GM12878 (cell line): ENCODE measurements around the gene FARS2. TPM values are rescaled to one million over a fixed set of nuclear protein-coding genes. Genes with fewer than 3 reads are reported as not detected.

Experiments
- ATAC-seq: fragments of 200-7000 bp; cut with Tn5 transposase; 3 replicates; pipeline ENCODE4 v1.9.1; 2020; ENCODE audit warnings: mild to moderate bottlenecking, moderate library complexity
- BruUV-seq: library from RNA; stranded (reverse); fragments of 400-500 nt; replicated peaks from 2 replicates; lab custom pipeline; 2021; lab: Mats Ljungman, UMichigan
- CTCF ChIA-PET: fragments of 300-600 bp; sonication (Branson Sonifier 250); formaldehyde crosslinking; extraction: SDS; loops from one replicate; lab custom pipeline; 2021; ENCODE audit warnings: inconsistent platforms; lab: Yijun Ruan, JAX
- POLR2A ChIA-PET: fragments of 350-600 bp; formaldehyde crosslinking; extraction: SDS; loops from one replicate; lab custom pipeline; 2021; ENCODE audit warnings: inconsistent platforms; lab: Charles Lee
- RAD21 ChIA-PET: fragments of 300-600 bp; sonication (Branson Sonifier 250); formaldehyde crosslinking; loops from one replicate; lab custom pipeline; 2023; ENCODE audit warnings: antibody characterized with exemption; ENCODE audit not compliant: unreplicated experiment; lab: Charles Lee
- SMC1A ChIA-PET: fragments of 300-600 bp; sonication (Branson Sonifier 250); formaldehyde crosslinking; loops from one replicate; lab custom pipeline; 2023; ENCODE audit not compliant: unreplicated experiment, uncharacterized antibody; lab: Charles Lee
- DNase-seq: peaks from one replicate; pipeline ENCODE4 v3.0.0-alpha.2; 2011; ENCODE audit warnings: low read depth, low spot score
- FAIRE-seq: peaks from 3 replicates; lab custom pipeline; 2011; peaks lifted over from hg19 to GRCh38; lab: Jason Lieb, UNC
- H2AFZ ChIP-seq: 2 replicates; pipeline ENCODE4 v1.6.0; 2011; ENCODE audit warnings: low read depth, low read length, control low read depth; ENCODE audit not compliant: control insufficient read depth
- H3K27ac ChIP-seq: 2 replicates; pipeline ENCODE4 v1.5.1; 2011; ENCODE audit warnings: control low read depth; ENCODE audit not compliant: control insufficient read depth, insufficient read depth
- H3K27me3 ChIP-seq, 2 experiments: replicated peaks in 1 of 2; 2 replicates each; pipeline versions ENCODE4 v1.6.0 to v1.6.1; 2011; ENCODE audit warnings: low read length in 1 of 2; ENCODE audit not compliant: control insufficient read depth in 2 of 2, insufficient read depth in 2 of 2
- H3K36me3 ChIP-seq, 2 experiments: 2 replicates each; pipeline ENCODE4 v1.5.1; 2011; ENCODE audit warnings: low read length in 1 of 2; ENCODE audit not compliant: control insufficient read depth in 2 of 2, insufficient read depth in 2 of 2
- H3K4me1 ChIP-seq: 2 replicates; pipeline ENCODE4 v1.6.1; 2011; ENCODE audit warnings: mild to moderate bottlenecking, low read length, moderate library complexity, mixed read lengths; ENCODE audit not compliant: control insufficient read depth, insufficient read depth
- H3K4me2 ChIP-seq: 2 replicates; pipeline ENCODE4 v1.6.0; 2011; ENCODE audit warnings: control low read depth; ENCODE audit not compliant: control insufficient read depth, insufficient read depth
- H3K4me3 ChIP-seq: fragments of 200-600 bp; sonication (generic); 2 replicates; pipeline ENCODE4 v1.5.1; 2016
- H3K79me2 ChIP-seq: 2 replicates; pipeline ENCODE4 v1.6.0; 2011; ENCODE audit warnings: low read length; ENCODE audit not compliant: control insufficient read depth, insufficient read depth
- H3K9ac ChIP-seq: 2 replicates; pipeline ENCODE4 v1.8.0; 2011; ENCODE audit warnings: low read length, control low read depth, mixed read lengths; ENCODE audit not compliant: control insufficient read depth, insufficient read depth
- H3K9me3 ChIP-seq: replicated peaks from 3 replicates; pipeline ENCODE4 v1.5.1; 2011; ENCODE audit warnings: mild to moderate bottlenecking, low read length; ENCODE audit not compliant: control insufficient read depth, insufficient read depth
- H4K20me1 ChIP-seq: 2 replicates; pipeline ENCODE4 v1.6.0; 2011; ENCODE audit not compliant: control insufficient read depth, insufficient read depth
- BCLAF1 ChIP-seq: fragments of 450-650 bp; IDR thresholded peaks from 2 replicates; pipeline ENCODE4 v1.6.1; 2017; ENCODE audit warnings: antibody characterized with exemption, mild to moderate bottlenecking, moderate library complexity
- ESRRA ChIP-seq: IDR thresholded peaks from 2 replicates; pipeline ENCODE4 v1.6.1; 2012; ENCODE audit warnings: mild to moderate bottlenecking, low read length, improper control_type of control experiment
- EZH2 ChIP-seq: IDR thresholded peaks from 2 replicates; pipeline ENCODE4 v1.6.1; 2012; ENCODE audit warnings: low read depth, mild to moderate bottlenecking, control low read depth, inconsistent platforms, low read length, borderline replicate concordance; ENCODE audit not compliant: control insufficient read depth
- JUNB ChIP-seq: IDR thresholded peaks from 2 replicates; pipeline ENCODE4 v1.6.1; 2016; ENCODE audit warnings: antibody characterized with exemption, mild to moderate bottlenecking
- MYB ChIP-seq: fragments of 150-350 bp; IDR thresholded peaks from 2 replicates; pipeline ENCODE4 v1.6.1; 2014; ENCODE audit warnings: mild to moderate bottlenecking, low read depth, low read length, borderline replicate concordance
- NFIC ChIP-seq: IDR thresholded peaks from 2 replicates; pipeline ENCODE4 v1.6.1; 2012; ENCODE audit warnings: low read depth, mild to moderate bottlenecking, inconsistent platforms, low read length, moderate library complexity
- NR2C1 ChIP-seq: fragments of 450-650 bp; IDR thresholded peaks from 2 replicates; pipeline ENCODE4 v1.6.1; 2017; ENCODE audit warnings: antibody characterized with exemption, mild to moderate bottlenecking, moderate library complexity
- REST ChIP-seq: IDR thresholded peaks from 2 replicates; pipeline ENCODE4 v1.6.1; 2012; ENCODE audit warnings: mild to moderate bottlenecking, low read depth, low read length
- SMC3 ChIP-seq: IDR thresholded peaks from 2 replicates; pipeline ENCODE4 v1.6.1; 2011; ENCODE audit warnings: low read length, improper control_type of control experiment, borderline replicate concordance
- ZNF207 ChIP-seq: fragments of 450-650 bp; IDR thresholded peaks from 2 replicates; pipeline ENCODE4 v1.6.1; 2014; ENCODE audit warnings: antibody characterized with exemption, mild to moderate bottlenecking, borderline replicate concordance
- ZNF687 ChIP-seq: fragments of 450-650 bp; IDR thresholded peaks from 2 replicates; pipeline ENCODE4 v1.6.1; 2017; ENCODE audit warnings: mild to moderate bottlenecking, moderate library complexity
- WGBS: methylation state at CpG from one replicate; pipeline ENCODE4 v1.1.6; 2016; ENCODE audit warnings: low lambda C conversion rate; ENCODE audit not compliant: insufficient replicate concordance, insufficient coverage; ENCODE audit errors: missing lambda C conversion rate; 5-methylcytosine and 5-hydroxymethylcytosine counted together
- in situ Hi-C: fragments of 300-500 bp; cut with MboI; formaldehyde crosslinking; loops from 9 replicates; pipeline ENCODE4 v1.14.3; 2018; ENCODE audit warnings: mixed read lengths
- intact Hi-C: fragments of 100-400 bp; cut with micrococcal nuclease; formaldehyde crosslinking; loops from one replicate; pipeline ENCODE4 v1.14.2; 2022; ENCODE audit not compliant: unreplicated experiment
- polyA plus RNA-seq, 11 experiments: library from polyadenylated mRNA; depleted of rRNA in 4 of 11; unstranded in 6 of 11; stranded (reverse) in 5 of 11; fragments of >200 nt; fragmentation: Nextera tagmentation in 4 of 11; fragmentation: Illumina TruSeq in 1 of 11; extraction: Ambion mirVana in 4 of 11; extraction: Trizol in 1 of 11; gene quantifications; 1 replicate in 1 of 11; 2 replicates in 10 of 11; pipeline versions ENCODE4 v1.2.1 to v1.2.3, GENCODE V29; 2011 to 2016; ENCODE audit warnings: inconsistent platforms in 2 of 11, missing spikeins in 2 of 11, low read depth in 1 of 11
- total RNA-seq, 4 experiments: library from RNA; depleted of rRNA in 3 of 4; stranded (reverse); fragments of >200 nt in 3 of 4; fragmentation: Illumina TruSeq in 1 of 4; extraction: Trizol in 1 of 4; gene quantifications; 2 replicates each; pipeline versions ENCODE4 v1.2.1 to v1.2.3, GENCODE V29; 2013 to 2021
- TF ChIP-seq, protein P1 (sequence below): IDR thresholded peaks from 2 replicates; pipeline ENCODE4 v1.6.1; 2012; ENCODE audit warnings: low read depth, low read length, improper control_type of control experiment

The FARS2 gene
- total and polyA plus RNA-seq, 10 of the 15 experiments (the other 5 are each of a cell fraction or from before 2014, with no cell fraction given): 16.8 to 46.7 (median 25.6) TPM

DNA sequence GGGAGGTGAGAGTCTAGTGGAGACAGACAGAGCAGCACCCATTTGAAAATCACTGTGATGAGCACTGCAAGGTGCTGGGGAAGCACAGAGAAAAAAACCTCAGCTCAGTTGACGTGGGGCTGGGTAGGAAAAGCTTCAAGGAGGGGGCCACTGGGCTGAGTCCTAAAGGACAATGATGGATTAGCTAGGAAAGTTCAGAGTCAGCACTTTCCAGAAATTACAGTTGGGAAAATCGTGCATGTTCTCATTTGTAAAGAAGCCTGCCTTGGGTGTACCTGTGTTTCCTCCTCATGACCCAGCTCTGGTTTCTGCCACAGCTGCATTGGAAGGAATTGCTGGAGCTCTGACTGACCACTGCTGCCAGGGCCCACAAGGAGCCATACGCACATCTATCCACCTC, 221.3 kb downstream of the FARS2 start:
- no peak for FAIRE-seq
- BruUV-seq: no TSS peak
- no peaks in the 10 kb centered on the region for H3K27me3 ChIP-seq
- no peak overlapping the region for H3K4me3 ChIP-seq
- no peaks in the 10 kb centered on the region for H4K20me1 ChIP-seq
- ChIA-PET SMC1A (interaction anchor here (1.1 to 8.7 kb wide), 4 partner anchors 12 to 27 kb away, joined by 4 to 72 read pairs (median 4); no protein-coding TSS in a partner anchor), POLR2A (no interaction called here), RAD21 (interaction anchor here (0.8 to 1.6 kb wide), 2 partner anchors 11 to 146 kb away, joined by 3 to 11 read pairs; no protein-coding TSS in a partner anchor), CTCF (interaction anchor here (1.0 to 6.3 kb wide), 2 partner anchors 11 to 16 kb away, joined by 3 to 40 read pairs; no protein-coding TSS in a partner anchor)
- no peak for DNase-seq
- intact Hi-C loops (no loop called here), in situ Hi-C loops (no loop called here)
- no peak for ATAC-seq
- H3K9me3 ChIP-seq: no peaks in the 10 kb centered on the region
- H2AFZ ChIP-seq: no peak overlapping the region
- H3K9ac ChIP-seq: no peak overlapping the region
- H3K36me3 ChIP-seq: peaks cover 0 to 5% of the 10 kb centered on the region in 2 experiments; a peak in 2 of 4 replicates
- H3K79me2 ChIP-seq: peaks cover 2% of the 10 kb centered on the region
- H3K4me1 ChIP-seq: peaks cover 16% of the 10 kb centered on the region
- H3K4me2 ChIP-seq: no peak overlapping the region
- 85% methylated on average over 3 of the region's 3 CpGs for WGBS
- H3K27ac ChIP-seq: no peak overlapping the region
- TF ChIP-seq NFIC (no peak), SMC3 (no peak), ZNF207 (no peak), MYB (no peak), EZH2 (no peak), ZNF687 (no peak), JUNB (no peak), REST (no peak), BCLAF1 (no peak), NR2C1 (no peak), ESRRA (no peak)
- TF ChIP-seq, protein P1, sequence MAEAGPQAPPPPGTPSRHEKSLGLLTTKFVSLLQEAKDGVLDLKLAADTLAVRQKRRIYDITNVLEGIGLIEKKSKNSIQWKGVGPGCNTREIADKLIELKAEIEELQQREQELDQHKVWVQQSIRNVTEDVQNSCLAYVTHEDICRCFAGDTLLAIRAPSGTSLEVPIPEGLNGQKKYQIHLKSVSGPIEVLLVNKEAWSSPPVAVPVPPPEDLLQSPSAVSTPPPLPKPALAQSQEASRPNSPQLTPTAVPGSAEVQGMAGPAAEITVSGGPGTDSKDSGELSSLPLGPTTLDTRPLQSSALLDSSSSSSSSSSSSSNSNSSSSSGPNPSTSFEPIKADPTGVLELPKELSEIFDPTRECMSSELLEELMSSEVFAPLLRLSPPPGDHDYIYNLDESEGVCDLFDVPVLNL: no peak
